KMS-11 (cell line): ENCODE results near the gene PGA3.

Experiments
- H2AFZ ChIP-seq: fragments of 200-600 bp; sonication (generic); 2 replicates; pipeline ENCODE4 v1.6.1; 2016; ENCODE audit warnings: antibody characterized with exemption, mixed run types, low read depth
- H3K27ac ChIP-seq: fragments of 200-600 bp; sonication (generic); 2 replicates; pipeline ENCODE4 v1.6.1; 2016; ENCODE audit warnings: mild to moderate bottlenecking, mixed run types
- H3K27me3 ChIP-seq: fragments of 200-600 bp; sonication (generic); 2 replicates; pipeline ENCODE4 v1.6.1; 2017; ENCODE audit warnings: mild to moderate bottlenecking, low read depth, mixed run types, moderate library complexity; ENCODE audit not compliant: insufficient read depth
- H3K36me3 ChIP-seq: fragments of 200-600 bp; sonication (generic); 2 replicates; pipeline ENCODE4 v1.6.1; 2017; ENCODE audit warnings: mild to moderate bottlenecking, mixed run types; ENCODE audit not compliant: insufficient read depth
- H3K4me1 ChIP-seq: fragments of 200-600 bp; sonication (generic); 2 replicates; pipeline ENCODE4 v1.6.1; 2016; ENCODE audit warnings: mild to moderate bottlenecking, low read depth, mixed run types; ENCODE audit not compliant: poor library complexity, severe bottlenecking
- H3K4me2 ChIP-seq: fragments of 200-600 bp; sonication (generic); 2 replicates; pipeline ENCODE4 v1.7.0; 2016; ENCODE audit warnings: mild to moderate bottlenecking, mixed run types
- H3K4me3 ChIP-seq: fragments of 200-600 bp; sonication (generic); IDR thresholded peaks from 2 replicates; pipeline ENCODE4 v1.6.1; 2017; ENCODE audit warnings: low read depth, low read length, mixed read lengths; ENCODE audit not compliant: insufficient read depth
- H3K79me2 ChIP-seq: fragments of 200-600 bp; sonication (generic); 2 replicates; pipeline ENCODE4 v1.6.1; 2016; ENCODE audit warnings: low read depth, mixed run types; ENCODE audit not compliant: insufficient read depth
- H3K9ac ChIP-seq: fragments of 200-600 bp; sonication (generic); 2 replicates; pipeline ENCODE4 v1.6.1; 2016; ENCODE audit warnings: mild to moderate bottlenecking, mixed run types
- H4K20me1 ChIP-seq: fragments of 200-600 bp; sonication (generic); 2 replicates; pipeline ENCODE4 v1.6.1; 2016; ENCODE audit warnings: mild to moderate bottlenecking, mixed run types; ENCODE audit not compliant: insufficient read depth
- TF ChIP-seq, protein P1 (sequence below): fragments of 200-600 bp; sonication (generic); conservative IDR thresholded peaks from 2 replicates; pipeline ENCODE4 v1.6.1; 2017; ENCODE audit warnings: low read depth, mild to moderate bottlenecking, antibody characterized with exemption, low read length, moderate library complexity, mixed read lengths

The PGA3 gene

DNA sequence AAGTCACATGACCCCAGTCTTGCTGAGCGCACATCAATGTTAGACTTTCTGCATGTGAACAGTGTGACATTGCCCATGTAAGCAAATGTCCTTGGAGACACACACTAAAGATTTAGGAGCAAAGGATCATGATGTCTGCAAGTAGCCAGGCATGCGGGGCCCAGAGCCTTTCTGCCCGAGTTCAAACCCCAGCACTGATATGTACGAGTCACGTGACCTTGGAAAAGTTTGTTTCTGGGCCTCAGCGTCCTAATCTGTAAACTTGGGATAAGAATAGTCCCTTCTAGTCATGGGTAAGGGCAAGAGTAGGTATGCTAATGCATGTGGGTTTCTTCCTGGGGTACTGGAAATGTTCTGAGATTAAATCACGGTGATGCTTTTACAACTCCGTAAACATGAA lies 16.8 kb upstream of the PGA3 start:
- H3K79me2 ChIP-seq = no peaks in the 10 kb centered on the region
- no peaks in the 10 kb centered on the region for H3K36me3 ChIP-seq
- no peaks in the 10 kb centered on the region; the same call in 1 of the 2 replicates for H3K27me3 ChIP-seq
- no peak overlapping the region for H3K27ac ChIP-seq
- no peaks in the 10 kb centered on the region for H3K4me1 ChIP-seq
- no peak overlapping the region for H3K4me3 ChIP-seq
- no peak overlapping the region for H3K9ac ChIP-seq
- no peaks in the 10 kb centered on the region for H4K20me1 ChIP-seq
- TF ChIP-seq, protein P1, sequence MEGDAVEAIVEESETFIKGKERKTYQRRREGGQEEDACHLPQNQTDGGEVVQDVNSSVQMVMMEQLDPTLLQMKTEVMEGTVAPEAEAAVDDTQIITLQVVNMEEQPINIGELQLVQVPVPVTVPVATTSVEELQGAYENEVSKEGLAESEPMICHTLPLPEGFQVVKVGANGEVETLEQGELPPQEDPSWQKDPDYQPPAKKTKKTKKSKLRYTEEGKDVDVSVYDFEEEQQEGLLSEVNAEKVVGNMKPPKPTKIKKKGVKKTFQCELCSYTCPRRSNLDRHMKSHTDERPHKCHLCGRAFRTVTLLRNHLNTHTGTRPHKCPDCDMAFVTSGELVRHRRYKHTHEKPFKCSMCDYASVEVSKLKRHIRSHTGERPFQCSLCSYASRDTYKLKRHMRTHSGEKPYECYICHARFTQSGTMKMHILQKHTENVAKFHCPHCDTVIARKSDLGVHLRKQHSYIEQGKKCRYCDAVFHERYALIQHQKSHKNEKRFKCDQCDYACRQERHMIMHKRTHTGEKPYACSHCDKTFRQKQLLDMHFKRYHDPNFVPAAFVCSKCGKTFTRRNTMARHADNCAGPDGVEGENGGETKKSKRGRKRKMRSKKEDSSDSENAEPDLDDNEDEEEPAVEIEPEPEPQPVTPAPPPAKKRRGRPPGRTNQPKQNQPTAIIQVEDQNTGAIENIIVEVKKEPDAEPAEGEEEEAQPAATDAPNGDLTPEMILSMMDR = no peak
- H2AFZ ChIP-seq = no peak overlapping the region
- no peak overlapping the region for H3K4me2 ChIP-seq

DNA sequence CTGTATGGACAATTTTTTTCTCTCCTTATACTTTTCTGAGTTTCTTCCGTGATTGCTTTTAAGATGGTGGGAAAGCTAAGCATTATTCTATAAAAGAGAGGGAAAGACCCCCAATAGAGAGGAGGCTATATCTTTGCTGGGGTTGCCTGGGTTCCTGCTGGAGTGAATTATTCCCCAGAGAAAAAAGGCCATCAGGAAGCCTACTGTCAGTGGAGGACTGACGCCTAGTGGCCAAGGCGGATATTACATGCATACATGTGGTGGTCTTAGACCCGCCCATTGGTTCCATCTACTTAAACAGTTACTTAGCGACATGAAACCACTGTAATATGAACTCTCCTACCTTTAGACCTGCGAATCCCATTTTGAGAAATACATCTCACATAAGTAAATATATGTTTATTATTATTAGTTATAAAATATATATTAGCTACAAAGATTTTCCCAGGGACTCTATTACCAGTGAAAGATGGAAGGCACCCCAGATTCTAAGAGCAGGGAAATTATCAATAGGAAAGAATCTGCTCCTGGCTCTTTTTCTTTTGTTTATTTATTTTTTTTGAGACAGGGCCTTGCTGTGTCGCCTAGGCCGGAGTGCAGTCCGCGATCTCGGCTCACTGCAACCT lies 15.7 kb upstream of the PGA3 start:
- TF ChIP-seq, protein P1 = peak; percentile 91
- no peak overlapping the region for H3K4me2 ChIP-seq
- H3K27ac ChIP-seq = no peak overlapping the region
- H3K27me3 ChIP-seq = no peaks in the 10 kb centered on the region; the same call in 1 of the 2 replicates
- no peak overlapping the region for H2AFZ ChIP-seq
- H3K79me2 ChIP-seq = no peaks in the 10 kb centered on the region
- H3K4me1 ChIP-seq = no peaks in the 10 kb centered on the region
- no peaks in the 10 kb centered on the region for H3K36me3 ChIP-seq
- no peak overlapping the region for H3K9ac ChIP-seq
- H3K4me3 ChIP-seq = no peak overlapping the region
- H4K20me1 ChIP-seq = no peaks in the 10 kb centered on the region

DNA sequence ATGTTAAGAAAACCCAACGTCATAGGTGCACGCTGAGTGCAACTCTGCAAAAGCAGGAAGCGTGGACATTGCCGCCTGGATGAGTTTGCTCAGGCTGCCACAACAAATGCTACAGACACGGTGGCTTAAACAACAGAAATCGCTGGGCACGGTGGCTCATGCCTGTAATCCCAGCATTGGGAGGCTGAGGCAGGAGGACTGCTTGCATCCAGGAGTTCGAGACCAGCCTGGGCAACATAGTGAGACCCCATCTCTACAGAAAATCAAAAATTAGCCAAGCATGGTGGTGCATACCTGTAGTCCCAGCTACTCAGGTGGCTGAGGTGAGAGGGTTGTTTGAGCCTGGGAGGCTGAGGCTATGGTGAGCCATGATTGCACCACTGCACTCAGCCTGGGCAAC lies 13.4 kb upstream of the PGA3 start:
- H3K4me3 ChIP-seq = no peak overlapping the region
- TF ChIP-seq, protein P1 = no peak
- no peaks in the 10 kb centered on the region; the same call in 1 of the 2 replicates for H3K27me3 ChIP-seq

DNA sequence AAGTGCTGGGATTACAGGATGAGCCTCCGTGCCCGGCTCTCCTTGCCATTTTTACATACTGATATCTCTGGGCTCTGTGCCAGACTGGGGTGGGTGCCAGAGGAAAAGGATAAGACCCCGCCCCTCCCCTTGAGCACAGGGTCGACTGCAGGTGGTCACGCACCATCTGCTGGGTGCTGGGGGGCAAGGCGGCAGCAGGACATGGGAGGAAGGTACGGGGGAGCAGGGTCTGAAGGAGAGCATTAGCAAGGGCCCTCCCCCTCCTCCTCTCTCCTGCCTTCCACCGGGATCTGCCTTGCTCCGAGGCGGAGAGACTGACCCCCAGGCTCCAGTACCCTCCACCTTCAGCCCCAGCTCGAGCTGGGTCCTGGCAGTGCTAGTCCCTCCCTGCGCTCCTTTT lies 9.7 kb upstream of the PGA3 start:
- Histone ChIP-seq H3K9ac (no peak overlapping the region), H3K4me3 (no peak overlapping the region), H2AFZ (no peak overlapping the region), H3K36me3 (no peaks in the 10 kb centered on the region), H3K27me3 (no peaks in the 10 kb centered on the region; the same call in 1 of the 2 replicates), H3K27ac (no peak overlapping the region), H3K4me2 (no peak overlapping the region), H3K4me1 (no peaks in the 10 kb centered on the region), H4K20me1 (no peaks in the 10 kb centered on the region), H3K79me2 (no peaks in the 10 kb centered on the region)
- TF ChIP-seq, protein P1 = no peak

More for the DNA sequence above, 13.4 kb upstream of the PGA3 start:
- Histone ChIP-seq H3K4me1 (no peaks in the 10 kb centered on the region), H3K36me3 (no peaks in the 10 kb centered on the region), H3K79me2 (no peaks in the 10 kb centered on the region), H2AFZ (no peak overlapping the region), H3K4me2 (no peak overlapping the region), H4K20me1 (no peaks in the 10 kb centered on the region), H3K9ac (no peak overlapping the region), H3K27ac (no peak overlapping the region)
